NCI-H187 treated with DMSO at 0.1 percent for 48 hours (cell line): Measurements from ENCODE around the gene PTPRR.

ENCODE experiments used
- DNase-seq: peaks from one replicate; lab custom pipeline; 2025; lab: John Stamatoyannopoulos, UW

Gene PTPRR

GRCh38 chr12:70920251-70920851 is at the start of gene PTPRR:
Gene PTPRR (minus strand): TSS chr12:70920738. CDS start chr12:70920390, 348 bp downstream.
- no peak for DNase-seq

- no peak for DNase-seq
Measured at GRCh38 chr12:70966996-70967790, 46.7 kb upstream of the PTPRR start.

GRCh38 chr12:70966046-70966445 is 45.5 kb upstream of the PTPRR start:
- DNase-seq: no peak

GRCh38 chr12:70964867-70965510 is 44.5 kb upstream of the PTPRR start:
- DNase-seq: no peak

- no peak for DNase-seq
Measured at GRCh38 chr12:70963081-70963660, 42.6 kb upstream of the PTPRR start.

- DNase-seq: no peak
Measured at GRCh38 chr12:70962226-70962794, 41.8 kb upstream of the PTPRR start.

- DNase-seq: no peak
Measured at GRCh38 chr12:70960484-70960883, 39.9 kb upstream of the PTPRR start.

GRCh38 chr12:70955415-70955814 is 34.9 kb upstream of the PTPRR start:
- no peak for DNase-seq

- DNase-seq: no peak
Measured at GRCh38 chr12:70950451-70950850, 29.9 kb upstream of the PTPRR start.

- no peak for DNase-seq
Measured at GRCh38 chr12:70948976-70949336, 28.4 kb upstream of the PTPRR start.

- DNase-seq: no peak
Measured at GRCh38 chr12:70948236-70948975, 27.9 kb upstream of the PTPRR start.

GRCh38 chr12:70936203-70936813 is 15.8 kb upstream of the PTPRR start:
- DNase-seq: no peak

GRCh38 chr12:70933133-70933532 is 12.6 kb upstream of the PTPRR start:
- no peak for DNase-seq

GRCh38 chr12:70929029-70929428 is 8.5 kb upstream of the PTPRR start:
- no peak for DNase-seq

- DNase-seq: no peak
Measured at GRCh38 chr12:70928071-70928470, 7.5 kb upstream of the PTPRR start.

GRCh38 chr12:70927356-70927755 is 6.8 kb upstream of the PTPRR start:
- DNase-seq: no peak

GRCh38 chr12:70925539-70925938 is 5.0 kb upstream of the PTPRR start:
- DNase-seq: no peak

- DNase-seq: no peak
Measured at GRCh38 chr12:70920891-70921290, 353 bp upstream of the PTPRR start.

GRCh38 chr12:70919597-70920035 is 922 bp downstream of the PTPRR start:
- DNase-seq: no peak

GRCh38 chr12:70919176-70919575 is 1.4 kb downstream of the PTPRR start:
- no peak for DNase-seq

- DNase-seq: no peak
Measured at GRCh38 chr12:70918321-70918720, 2.2 kb downstream of the PTPRR start.
